Measurements from ENCODE around the gene CLEC18C.
"Not testable (repeated sequence)": the region's sequence is repeated elsewhere in the genome, so short reads cannot be mapped to it uniquely, and the experiment has no call there.

The CLEC18C gene

GRCh38 chr16:70160388-70160787 is 13.2 kb upstream of the CLEC18C start:
- no peaks in the 10 kb centered on the region for H3K4me1 ChIP-seq (ENCODE audit: control insufficient read depth, insufficient read depth, low read length)
- no peak overlapping the region for H3K27ac ChIP-seq (ENCODE audit: low read depth, low read length)
- no peak overlapping the region for H3K9ac ChIP-seq (ENCODE audit: low read length)
- H3K27me3 ChIP-seq (ENCODE audit: control insufficient read depth, insufficient read depth, low read length), result no peaks in the 10 kb centered on the region
- H3K9me3 ChIP-seq (ENCODE audit: control insufficient read depth, insufficient read depth, low read depth, low read length), result no peaks in the 10 kb centered on the region
- no peak overlapping the region for H3K4me3 ChIP-seq (ENCODE audit: low read depth, low read length)
- peaks cover 65% of the 10 kb centered on the region for H3K36me3 ChIP-seq (ENCODE audit: control insufficient read depth, insufficient read depth, low read length)

- no peaks in the 10 kb centered on the region for H3K9me3 ChIP-seq (ENCODE audit: control insufficient read depth, insufficient read depth, low read depth, low read length)
- no peaks in the 10 kb centered on the region for H3K4me1 ChIP-seq (ENCODE audit: control insufficient read depth, insufficient read depth, low read length)
- H3K36me3 ChIP-seq (ENCODE audit: control insufficient read depth, insufficient read depth, low read length), result peaks cover 60% of the 10 kb centered on the region
- no peak overlapping the region for H3K4me3 ChIP-seq (ENCODE audit: low read depth, low read length)
- no peak overlapping the region for H3K27ac ChIP-seq (ENCODE audit: low read depth, low read length)
- no peaks in the 10 kb centered on the region for H3K27me3 ChIP-seq (ENCODE audit: control insufficient read depth, insufficient read depth, low read length)
- H3K9ac ChIP-seq (ENCODE audit: low read length), result no peak overlapping the region
Observed at GRCh38 chr16:70160821-70161220, 12.8 kb upstream of the CLEC18C start.

- Histone ChIP-seq H3K36me3 (ENCODE audit: control insufficient read depth, insufficient read depth, low read length) (peaks cover 55% of the 10 kb centered on the region), H3K9ac (ENCODE audit: low read length) (no peak overlapping the region), H3K9me3 (ENCODE audit: control insufficient read depth, insufficient read depth, low read depth, low read length) (no peaks in the 10 kb centered on the region), H3K4me3 (ENCODE audit: low read depth, low read length) (no peak overlapping the region), H3K27ac (ENCODE audit: low read depth, low read length) (no peak overlapping the region), H3K27me3 (ENCODE audit: control insufficient read depth, insufficient read depth, low read length) (no peaks in the 10 kb centered on the region), H3K4me1 (ENCODE audit: control insufficient read depth, insufficient read depth, low read length) (no peaks in the 10 kb centered on the region)
Observed at GRCh38 chr16:70161350-70161749, 12.2 kb upstream of the CLEC18C start.

- no peak overlapping the region for H3K27ac ChIP-seq (ENCODE audit: low read depth, low read length)
- H3K4me1 ChIP-seq (ENCODE audit: control insufficient read depth, insufficient read depth, low read length), result no peaks in the 10 kb centered on the region
- H3K9ac ChIP-seq (ENCODE audit: low read length), result no peak overlapping the region
- no peaks in the 10 kb centered on the region for H3K9me3 ChIP-seq (ENCODE audit: control insufficient read depth, insufficient read depth, low read depth, low read length)
- H3K36me3 ChIP-seq (ENCODE audit: control insufficient read depth, insufficient read depth, low read length), result peaks cover 48% of the 10 kb centered on the region
- no peak overlapping the region for H3K4me3 ChIP-seq (ENCODE audit: low read depth, low read length)
- no peaks in the 10 kb centered on the region for H3K27me3 ChIP-seq (ENCODE audit: control insufficient read depth, insufficient read depth, low read length)
Observed at GRCh38 chr16:70162041-70162451, 11.5 kb upstream of the CLEC18C start.

- no peaks in the 10 kb centered on the region for H3K4me1 ChIP-seq (ENCODE audit: control insufficient read depth, insufficient read depth, low read length)
- no peak overlapping the region for H3K27ac ChIP-seq (ENCODE audit: low read depth, low read length)
- no peak overlapping the region for H3K4me3 ChIP-seq (ENCODE audit: low read depth, low read length)
- H3K27me3 ChIP-seq (ENCODE audit: control insufficient read depth, insufficient read depth, low read length), result no peaks in the 10 kb centered on the region
- no peak overlapping the region for H3K9ac ChIP-seq (ENCODE audit: low read length)
- no peaks in the 10 kb centered on the region for H3K9me3 ChIP-seq (ENCODE audit: control insufficient read depth, insufficient read depth, low read depth, low read length)
- peaks cover 33% of the 10 kb centered on the region for H3K36me3 ChIP-seq (ENCODE audit: control insufficient read depth, insufficient read depth, low read length)
Observed at GRCh38 chr16:70163596-70163995, 10.0 kb upstream of the CLEC18C start.

- not testable (repeated sequence) for H3K4me3 ChIP-seq (ENCODE audit: low read depth, low read length); H3K27ac ChIP-seq (ENCODE audit: low read depth, low read length); H3K36me3 ChIP-seq (ENCODE audit: control insufficient read depth, insufficient read depth, low read length); H3K9ac ChIP-seq (ENCODE audit: low read length); H3K4me1 ChIP-seq (ENCODE audit: control insufficient read depth, insufficient read depth, low read length); H3K27me3 ChIP-seq (ENCODE audit: control insufficient read depth, insufficient read depth, low read length); H3K9me3 ChIP-seq (ENCODE audit: control insufficient read depth, insufficient read depth, low read depth, low read length)
Observed at GRCh38 chr16:70166688-70167087, 6.9 kb upstream of the CLEC18C start.

- H3K4me1 ChIP-seq (ENCODE audit: control insufficient read depth, insufficient read depth, low read length); H3K27me3 ChIP-seq (ENCODE audit: control insufficient read depth, insufficient read depth, low read length); H3K27ac ChIP-seq (ENCODE audit: low read depth, low read length); H3K9ac ChIP-seq (ENCODE audit: low read length); H3K36me3 ChIP-seq (ENCODE audit: control insufficient read depth, insufficient read depth, low read length); H3K9me3 ChIP-seq (ENCODE audit: control insufficient read depth, insufficient read depth, low read depth, low read length); H3K4me3 ChIP-seq (ENCODE audit: low read depth, low read length): not testable (repeated sequence)
Observed at GRCh38 chr16:70173916-70174315, 329 bp downstream of the CLEC18C start.

- H3K9me3 ChIP-seq (ENCODE audit: control insufficient read depth, insufficient read depth, low read depth, low read length); H3K36me3 ChIP-seq (ENCODE audit: control insufficient read depth, insufficient read depth, low read length); H3K27ac ChIP-seq (ENCODE audit: low read depth, low read length); H3K4me3 ChIP-seq (ENCODE audit: low read depth, low read length); H3K9ac ChIP-seq (ENCODE audit: low read length); H3K4me1 ChIP-seq (ENCODE audit: control insufficient read depth, insufficient read depth, low read length); H3K27me3 ChIP-seq (ENCODE audit: control insufficient read depth, insufficient read depth, low read length): not testable (repeated sequence)
Observed at GRCh38 chr16:70174387-70174932, 873 bp downstream of the CLEC18C start.

GRCh38 chr16:70187858-70188607 is 14.4 kb downstream of the CLEC18C start:
- not testable (repeated sequence) for H3K4me1 ChIP-seq (ENCODE audit: control insufficient read depth, insufficient read depth, low read length); H3K9ac ChIP-seq (ENCODE audit: low read length); H3K36me3 ChIP-seq (ENCODE audit: control insufficient read depth, insufficient read depth, low read length); H3K27ac ChIP-seq (ENCODE audit: low read depth, low read length); H3K9me3 ChIP-seq (ENCODE audit: control insufficient read depth, insufficient read depth, low read depth, low read length); H3K27me3 ChIP-seq (ENCODE audit: control insufficient read depth, insufficient read depth, low read length)
- peak overlapping the region; percentile 38; the same call in 1 of the 2 replicates for H3K4me3 ChIP-seq (ENCODE audit: low read depth, low read length)

- not testable (repeated sequence) for H3K27ac ChIP-seq (ENCODE audit: low read depth, low read length)
Observed at GRCh38 chr16:70188608-70188915, 15.0 kb downstream of the CLEC18C start.

GRCh38 chr16:70190574-70190973 is 17.0 kb downstream of the CLEC18C start:
- H3K36me3 ChIP-seq (ENCODE audit: control insufficient read depth, insufficient read depth, low read length); H3K4me1 ChIP-seq (ENCODE audit: control insufficient read depth, insufficient read depth, low read length): not testable (repeated sequence)

More at GRCh38 chr16:70188608-70188915, 15.0 kb downstream of the CLEC18C start:
- H3K4me1 ChIP-seq (ENCODE audit: control insufficient read depth, insufficient read depth, low read length); H3K9ac ChIP-seq (ENCODE audit: low read length); H3K36me3 ChIP-seq (ENCODE audit: control insufficient read depth, insufficient read depth, low read length); H3K27me3 ChIP-seq (ENCODE audit: control insufficient read depth, insufficient read depth, low read length); H3K9me3 ChIP-seq (ENCODE audit: control insufficient read depth, insufficient read depth, low read depth, low read length); H3K4me3 ChIP-seq (ENCODE audit: low read depth, low read length): not testable (repeated sequence)

More at GRCh38 chr16:70190574-70190973, 17.0 kb downstream of the CLEC18C start:
- not testable (repeated sequence) for H3K9me3 ChIP-seq (ENCODE audit: control insufficient read depth, insufficient read depth, low read depth, low read length); H3K27me3 ChIP-seq (ENCODE audit: control insufficient read depth, insufficient read depth, low read length); H3K4me3 ChIP-seq (ENCODE audit: low read depth, low read length); H3K27ac ChIP-seq (ENCODE audit: low read depth, low read length); H3K9ac ChIP-seq (ENCODE audit: low read length)

All from HUES6 (cell line).